HL-60/S4 treated with retinoic acid at 250 ng/mL for 4 days and 3 days (cell line): Measurements from ENCODE around the gene ARFIP1.

Source experiments
- in situ Hi-C: fragments of 300-500 bp; cut with MboI; formaldehyde crosslinking; loops from 2 replicates; pipeline ENCODE4 v1.7.0; 2022; ENCODE audit warnings: low sequenced_read_pairs

Gene ARFIP1

GRCh38 chr4:152784490-152785350 lies 5.0 kb downstream of the ARFIP1 start:
- in situ Hi-C loops: no loop called here

- in situ Hi-C loops: no loop called here
Measured at GRCh38 chr4:152785639-152786615, 6.2 kb downstream of the ARFIP1 start.

GRCh38 chr4:152786627-152787026 lies 6.9 kb downstream of the ARFIP1 start:
- in situ Hi-C loops: no loop called here

GRCh38 chr4:152795891-152796290 lies 16.1 kb downstream of the ARFIP1 start:
- in situ Hi-C loops: no loop called here

DNA sequence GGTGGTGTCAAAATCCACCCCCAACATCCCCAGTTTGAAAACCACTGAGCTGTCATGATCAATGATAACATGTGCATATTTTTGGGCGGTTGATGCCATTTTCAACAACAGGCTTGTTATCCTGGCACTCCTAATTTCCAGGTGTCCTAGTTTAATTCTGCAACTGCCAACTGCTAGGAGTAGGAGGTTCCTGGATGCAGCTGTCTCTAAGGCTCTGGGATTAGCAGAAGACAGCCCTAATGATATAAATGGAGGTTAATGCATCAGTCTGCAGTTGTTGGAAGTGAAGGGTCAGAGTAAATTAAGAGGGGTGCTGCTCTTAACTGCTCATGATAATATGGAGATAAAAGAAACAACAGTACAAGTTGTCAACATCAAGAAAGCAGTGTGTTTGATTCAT lies 23.8 kb downstream of the ARFIP1 start:
- in situ Hi-C loops: no loop called here

DNA sequence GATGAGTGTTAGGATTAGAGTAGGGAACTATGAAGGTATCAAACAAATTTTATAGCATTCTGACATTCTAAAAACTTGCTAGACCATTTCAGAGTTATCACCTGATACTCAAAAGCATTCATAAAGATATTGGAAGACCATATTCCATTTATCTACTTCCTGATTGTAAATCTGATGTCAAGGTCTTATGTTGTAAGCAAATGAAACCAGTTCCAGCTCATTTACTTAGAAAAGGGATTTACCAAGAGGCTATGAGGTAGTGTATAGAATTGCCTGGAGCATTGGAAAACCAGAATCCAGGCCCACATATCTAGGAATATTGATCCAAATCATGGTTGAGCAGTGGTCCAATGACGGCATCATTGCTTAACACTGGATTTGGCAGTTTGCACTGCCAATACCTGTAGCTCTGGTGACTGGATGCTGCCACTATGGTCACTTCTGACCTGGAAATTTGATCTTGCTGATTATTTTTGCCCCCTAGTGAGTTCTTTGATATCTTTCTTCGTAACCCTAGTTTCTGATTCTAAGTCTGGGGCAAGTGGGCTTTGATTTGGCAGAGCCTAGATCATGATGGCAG lies 25.4 kb downstream of the ARFIP1 start:
- in situ Hi-C loops: no loop called here

DNA sequence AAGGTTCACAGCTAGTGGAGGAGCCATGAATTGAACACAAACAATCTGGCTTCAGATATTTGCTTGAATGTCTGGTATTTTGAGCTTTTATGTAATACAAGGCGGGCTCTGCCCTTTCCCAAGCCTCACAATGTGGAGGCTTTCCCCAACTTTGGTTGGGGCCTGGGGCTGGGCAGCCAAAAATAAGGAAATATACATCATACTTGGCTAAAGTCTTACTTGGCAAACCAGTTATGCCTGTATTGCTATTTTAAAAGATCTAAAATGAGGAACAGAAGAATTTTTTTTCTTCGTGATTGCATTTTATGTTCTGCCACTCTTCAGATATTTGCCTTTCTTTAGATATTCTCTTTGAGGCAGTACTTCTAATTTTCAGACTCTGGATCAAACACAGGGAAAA lies 26.1 kb downstream of the ARFIP1 start:
- in situ Hi-C loops: no loop called here

DNA sequence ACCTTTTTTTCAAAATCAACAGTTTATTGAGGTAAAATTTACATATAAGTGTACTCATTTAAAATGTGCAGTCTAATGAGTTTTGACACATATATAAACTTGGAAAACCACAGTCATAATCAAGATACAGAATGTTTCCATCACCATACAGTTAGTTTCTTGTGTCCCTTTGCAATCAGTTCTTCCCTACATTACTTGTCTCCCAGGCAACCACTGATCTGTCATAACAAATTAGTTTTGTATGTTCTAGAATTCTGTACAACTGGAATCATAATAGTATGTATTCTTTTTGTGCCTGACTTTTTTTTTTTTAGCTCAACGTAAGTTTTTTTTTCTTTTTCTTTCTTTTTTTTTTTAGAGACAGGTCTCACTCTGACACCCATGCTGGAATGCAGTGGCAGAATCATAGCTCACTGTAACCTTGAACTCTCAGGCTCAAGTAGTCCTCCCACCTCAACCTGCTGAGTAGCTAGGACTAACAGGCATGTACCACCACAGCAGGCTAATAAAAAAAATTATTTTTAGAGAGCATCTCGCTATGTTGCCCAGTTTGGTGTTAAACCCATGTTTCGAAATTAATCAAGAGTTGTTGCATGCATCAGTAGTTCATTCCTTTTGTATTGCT lies 26.9 kb downstream of the ARFIP1 start:
- in situ Hi-C loops: no loop called here

GRCh38 chr4:152807294-152807829 lies 27.6 kb downstream of the ARFIP1 start:
- in situ Hi-C loops: no loop called here

GRCh38 chr4:152808670-152809069 lies 28.9 kb downstream of the ARFIP1 start:
- in situ Hi-C loops: no loop called here

- in situ Hi-C loops: no loop called here
Measured at GRCh38 chr4:152810715-152811287, 31.0 kb downstream of the ARFIP1 start.

GRCh38 chr4:152815078-152815477 lies 35.3 kb downstream of the ARFIP1 start:
- in situ Hi-C loops: no loop called here

GRCh38 chr4:152817331-152817730 lies 37.6 kb downstream of the ARFIP1 start:
- in situ Hi-C loops: no loop called here

DNA sequence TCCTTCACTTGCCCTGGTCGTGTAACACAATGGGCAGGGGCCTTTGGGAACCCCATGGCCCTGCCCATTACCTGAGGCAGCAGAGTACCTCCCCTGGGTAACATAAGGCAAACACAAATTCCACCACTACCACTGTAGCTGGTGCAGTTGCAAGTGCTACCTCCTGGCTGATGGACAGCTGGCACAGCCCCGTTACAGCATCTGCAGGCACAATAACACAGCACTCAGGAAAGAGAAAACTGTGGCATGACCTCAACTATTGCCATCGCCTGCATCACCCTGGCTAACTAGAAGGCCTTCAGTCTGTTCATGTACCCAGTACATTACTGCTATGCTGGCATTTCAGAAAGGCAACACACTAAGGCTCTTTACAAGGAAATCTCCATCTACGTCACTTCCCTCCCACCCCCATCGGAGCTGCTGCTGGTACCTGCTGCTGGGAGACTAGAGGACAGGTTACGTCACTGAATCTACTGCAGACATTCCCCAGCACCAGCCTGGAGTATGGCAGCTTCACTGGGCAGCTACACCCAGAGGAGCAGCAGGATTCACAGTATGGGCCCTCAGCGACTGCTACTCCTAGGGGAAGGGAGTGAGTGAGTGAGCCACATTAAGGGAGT lies 39.4 kb downstream of the ARFIP1 start:
- in situ Hi-C loops: no loop called here

DNA sequence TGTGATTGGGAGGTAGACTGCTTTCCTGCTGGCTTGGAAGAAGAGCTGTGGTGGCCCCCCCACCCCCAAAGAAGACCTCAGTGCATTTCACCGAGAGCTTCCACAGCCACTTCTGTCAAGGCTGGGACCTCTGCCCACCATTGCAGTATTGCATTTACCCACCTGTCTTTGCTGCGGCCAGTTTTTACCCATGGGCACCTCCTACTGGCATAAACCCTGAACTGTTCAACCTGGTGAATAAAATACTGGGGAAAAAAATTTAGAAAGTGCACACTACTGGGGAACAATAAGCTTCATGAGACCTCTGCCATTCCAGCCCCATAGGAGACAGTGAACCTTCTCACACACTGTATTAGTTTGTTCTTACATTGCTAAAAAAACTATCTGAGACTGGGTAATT lies 40.3 kb downstream of the ARFIP1 start:
- in situ Hi-C loops: no loop called here

GRCh38 chr4:152822323-152822722 lies 42.6 kb downstream of the ARFIP1 start:
- in situ Hi-C loops: no loop called here

- in situ Hi-C loops: no loop called here
Measured at GRCh38 chr4:152824561-152824960, 44.8 kb downstream of the ARFIP1 start.

- in situ Hi-C loops: no loop called here
Measured at GRCh38 chr4:152825336-152825735, 45.6 kb downstream of the ARFIP1 start.

DNA sequence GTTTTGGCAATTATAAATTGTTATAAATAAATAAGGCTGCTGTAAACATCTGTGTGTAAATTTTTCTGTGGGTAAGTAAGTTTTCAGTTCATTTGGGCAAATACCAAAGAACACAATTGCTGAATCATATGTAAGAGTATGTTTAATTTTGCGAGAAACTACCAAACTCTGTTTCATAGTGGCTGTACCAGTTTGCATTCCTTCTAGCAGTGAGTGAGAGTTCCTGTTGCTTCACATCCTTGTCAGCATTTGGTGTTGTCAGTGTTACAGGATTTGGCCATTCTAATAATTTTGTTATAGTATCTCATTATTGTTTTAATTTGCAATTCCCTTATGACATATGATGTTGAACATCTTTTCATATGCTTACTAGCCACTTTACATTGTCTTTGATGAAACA lies 48.4 kb downstream of the ARFIP1 start:
- in situ Hi-C loops: no loop called here

DNA sequence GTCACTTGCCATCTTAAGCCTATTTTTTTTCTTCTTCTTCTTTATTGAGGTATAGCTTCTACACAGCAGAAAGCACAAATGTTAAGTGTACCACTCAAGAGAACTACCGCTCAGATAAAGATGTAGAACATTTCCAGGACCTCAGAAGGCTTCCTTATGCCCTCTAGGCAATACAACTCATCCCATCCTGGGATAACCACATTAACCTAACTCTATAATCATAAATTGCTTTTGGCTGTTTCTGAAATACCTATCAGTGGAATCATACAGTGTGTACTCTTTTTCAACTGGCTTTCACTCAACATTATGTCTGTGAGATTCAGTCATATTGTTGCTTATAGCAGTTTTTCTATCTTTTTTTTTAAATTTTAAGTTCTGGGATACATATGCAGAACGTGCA lies 51.7 kb downstream of the ARFIP1 start:
- in situ Hi-C loops: no loop called here
